SH-SY5Y (cell line): Measurements from ENCODE around the gene CNDP2.

ENCODE experiments used
- GATA2 ChIP-seq: IDR thresholded peaks from 2 replicates; pipeline ENCODE4 v1.6.1; 2011; ENCODE audit warnings: mild to moderate bottlenecking, low read depth, low read length
- GATA3 ChIP-seq: IDR thresholded peaks from 2 replicates; pipeline ENCODE4 v1.6.1; 2011; ENCODE audit warnings: low read depth, mild to moderate bottlenecking, low read length, moderate library complexity

DNA sequence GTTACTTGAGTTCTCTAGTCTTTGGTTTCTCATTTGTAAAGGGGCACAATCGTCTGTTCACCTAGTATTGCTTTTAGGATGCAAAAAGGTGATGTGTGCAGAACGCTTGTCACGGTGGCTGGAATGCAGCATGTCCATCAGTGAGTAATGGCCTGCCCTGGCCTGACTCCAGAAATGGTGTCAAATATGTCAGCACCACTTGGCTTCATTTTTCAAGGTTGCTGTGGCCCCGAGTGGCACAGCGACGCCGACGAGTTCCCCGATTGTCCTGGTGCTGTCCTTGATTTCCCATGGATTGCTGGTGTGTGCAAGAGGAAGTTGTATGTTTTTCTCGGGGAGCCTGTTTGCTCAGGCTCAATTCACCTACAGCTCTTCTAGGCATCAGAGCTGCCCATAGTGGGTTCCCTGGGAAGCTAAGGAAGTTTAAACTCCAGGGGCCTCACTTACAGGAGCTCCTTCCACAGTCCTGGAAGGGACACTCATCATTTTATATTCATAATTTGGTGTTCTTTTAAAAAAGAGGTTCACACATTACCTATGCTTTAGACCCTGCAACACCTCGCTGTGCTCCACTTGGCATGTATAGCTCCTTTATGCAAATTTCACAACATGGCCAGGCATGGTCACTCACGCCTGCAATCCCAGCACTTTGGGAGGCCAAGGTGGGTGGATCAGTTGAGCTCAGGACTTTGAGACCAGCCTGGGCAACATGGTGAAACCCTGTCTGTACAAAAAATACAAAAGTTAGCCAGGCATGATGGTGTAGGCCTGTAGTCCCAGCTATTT lies 75.9 kb downstream of the CNDP2 start:
- no peak for TF ChIP-seq GATA2
- TF ChIP-seq GATA3, result no peak
